CD1c-positive myeloid dendritic cell (primary cell): ENCODE data around the gene TMEM163.
"Not testable (repeated sequence)": the region's sequence is repeated elsewhere in the genome, so short reads cannot be mapped to it uniquely, and the experiment has no call there.

Experiments used
- DNase-seq: peaks from one replicate; pipeline ENCODE4 v3.0.0-alpha.2; 2016; ENCODE audit errors: extremely low spot score

The TMEM163 gene

DNA sequence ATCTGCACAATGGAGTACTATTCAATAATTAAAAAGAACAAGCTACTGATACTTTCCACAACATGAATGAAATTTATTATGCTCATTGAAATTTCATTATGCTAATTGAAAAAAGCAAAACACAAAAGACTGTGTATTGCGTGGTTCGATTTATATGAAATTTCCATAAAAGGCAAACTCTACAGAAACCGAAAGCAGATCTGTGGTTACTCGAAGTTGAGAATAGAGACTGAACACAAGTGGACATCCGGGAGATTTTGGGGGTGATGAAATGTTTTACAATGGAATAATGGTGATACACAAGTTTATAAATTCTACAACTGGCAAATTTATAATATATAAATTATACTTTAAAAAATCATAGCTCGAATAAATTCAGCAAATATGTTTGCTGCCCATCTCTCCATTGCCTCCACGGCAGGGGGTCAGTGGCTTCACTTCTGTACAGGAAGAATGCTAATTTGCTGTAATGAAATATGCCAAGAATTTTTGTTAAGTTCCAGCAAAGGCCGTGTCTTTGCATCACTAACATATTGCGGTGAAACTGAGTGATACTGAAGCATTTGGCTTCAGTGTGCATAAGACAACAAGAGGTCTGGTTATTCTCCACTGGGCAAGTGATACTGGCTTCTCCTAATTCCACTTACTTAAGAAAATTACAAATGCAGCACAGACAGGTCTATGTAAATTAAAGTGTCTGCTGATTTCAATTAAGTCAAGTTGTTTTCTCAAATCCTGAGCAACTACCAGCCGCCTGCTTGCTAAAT, 96.7 kb downstream of the TMEM163 start:
- DNase-seq = no peak

DNA sequence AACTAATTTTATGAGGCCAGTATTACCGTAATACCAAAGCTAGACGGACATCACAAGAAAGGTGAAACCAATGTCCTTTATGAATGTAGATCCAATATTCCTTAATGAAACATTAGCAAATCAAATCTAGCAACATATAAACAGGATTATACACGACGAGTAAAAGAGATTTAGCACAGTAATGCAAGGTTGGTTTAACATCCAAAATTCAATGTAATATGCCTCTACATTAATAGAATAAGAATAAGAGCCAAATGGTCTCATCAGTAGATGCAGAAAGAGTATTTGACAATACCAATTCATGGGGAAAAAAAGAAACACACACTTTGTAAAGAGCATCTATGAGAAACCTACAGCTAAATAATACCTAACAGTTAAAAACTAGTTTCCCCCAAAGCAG, 99.5 kb downstream of the TMEM163 start:
- DNase-seq = no peak

DNA sequence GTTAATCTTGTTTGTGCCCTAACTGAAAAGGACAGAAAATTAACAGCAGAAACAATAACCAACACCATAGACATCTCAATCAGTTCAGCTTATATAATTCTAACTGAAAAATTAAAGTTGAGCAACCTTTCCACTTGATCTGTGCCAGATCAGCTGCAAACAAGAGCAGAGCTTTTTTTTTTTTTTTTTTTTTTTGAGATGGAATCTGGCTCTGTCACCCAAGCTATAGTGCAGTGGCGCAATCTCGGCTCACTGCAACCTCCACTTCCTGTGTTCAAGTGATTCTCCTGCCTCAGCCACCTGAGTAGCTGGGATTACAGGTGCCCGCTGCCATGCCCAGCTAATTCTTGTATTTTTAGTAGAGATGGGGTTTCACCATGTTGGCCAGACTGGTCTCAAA, 103.3 kb downstream of the TMEM163 start:
- not testable (repeated sequence) for DNase-seq

DNA sequence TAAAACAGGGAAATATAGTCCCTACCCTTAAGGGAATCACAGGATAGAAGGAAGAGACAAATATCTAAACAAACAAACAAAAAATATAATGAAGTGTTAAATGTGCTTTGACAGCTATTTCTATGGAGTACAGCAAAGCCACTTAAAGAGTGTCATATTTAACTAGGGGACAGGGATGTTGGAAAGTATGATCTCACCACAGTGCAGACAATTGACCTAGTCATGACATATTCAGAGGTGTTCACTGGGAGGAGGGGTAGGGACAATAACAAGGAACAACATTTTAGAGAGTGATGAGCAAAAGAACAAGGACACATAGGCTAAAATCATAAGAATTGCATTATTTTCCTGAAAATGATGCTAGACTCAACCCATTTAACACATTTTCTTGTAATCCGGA, 107.5 kb downstream of the TMEM163 start:
- DNase-seq = no peak

DNA sequence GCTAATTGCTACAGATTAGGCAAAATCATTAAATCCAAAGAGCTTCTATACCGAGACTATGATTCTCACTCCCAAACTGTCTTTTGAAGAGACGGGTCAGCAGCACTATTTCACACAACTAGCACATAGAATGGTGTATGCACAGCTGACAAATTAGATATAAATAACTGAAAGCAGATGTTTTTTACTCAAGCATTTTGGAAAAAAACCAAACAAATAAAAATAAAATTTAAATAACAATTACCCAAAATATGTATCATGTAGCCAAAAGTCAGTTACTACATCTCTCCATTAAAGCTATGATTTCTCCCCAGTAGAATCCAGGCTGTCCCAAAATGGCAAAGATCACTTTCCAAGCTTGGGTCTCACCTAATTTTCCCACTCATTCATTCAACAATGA, 107.9 kb downstream of the TMEM163 start:
- DNase-seq = no peak

DNA sequence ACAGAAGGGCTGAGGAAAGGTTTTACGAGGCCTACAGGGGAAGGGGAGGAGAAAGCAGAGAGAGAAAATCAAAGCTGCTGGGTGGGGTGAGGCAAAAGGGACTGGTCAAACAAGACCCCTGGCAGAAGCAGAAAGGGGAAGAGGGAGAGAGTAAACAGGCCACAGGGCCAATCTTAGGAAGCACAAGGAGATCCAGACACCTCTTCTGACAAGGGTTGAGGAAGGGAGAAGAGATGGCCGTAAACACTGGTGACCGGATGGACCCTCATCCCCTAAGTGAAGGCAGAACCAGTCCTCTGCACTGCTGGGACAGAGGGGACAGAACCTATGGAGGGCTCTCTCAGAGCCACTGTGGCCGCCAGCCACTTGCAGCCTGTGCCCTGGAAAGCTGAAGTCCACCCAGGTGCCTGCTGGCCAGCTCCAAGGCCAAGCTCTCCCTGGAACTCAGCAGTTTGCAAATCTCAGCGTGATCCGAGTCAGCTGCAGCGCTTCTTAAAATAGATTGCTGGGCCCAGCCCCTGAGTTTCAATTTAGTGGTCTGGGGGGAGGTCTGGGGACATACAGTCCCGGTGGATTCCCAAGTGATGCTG, 108.8 kb downstream of the TMEM163 start:
- no peak for DNase-seq

DNA sequence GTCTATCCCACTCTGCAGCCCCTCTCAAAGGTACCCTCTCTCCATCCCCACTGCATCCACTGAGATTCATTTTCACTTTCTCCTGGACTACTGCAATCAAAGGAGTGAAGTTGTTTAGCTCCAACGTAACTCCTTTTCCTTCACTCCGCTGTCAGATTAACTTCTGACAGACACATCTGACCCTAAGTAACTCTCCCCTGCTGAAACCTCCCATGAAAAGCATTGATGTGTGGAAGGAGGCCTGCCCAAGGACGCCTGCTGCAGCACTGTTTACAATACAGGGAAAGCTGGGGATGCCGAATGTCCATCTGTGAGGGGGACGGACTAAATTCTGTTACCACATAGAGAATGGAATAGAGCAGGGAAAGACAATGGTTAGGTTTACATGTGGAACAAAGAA, 114.8 kb downstream of the TMEM163 start:
- DNase-seq = no peak

DNA sequence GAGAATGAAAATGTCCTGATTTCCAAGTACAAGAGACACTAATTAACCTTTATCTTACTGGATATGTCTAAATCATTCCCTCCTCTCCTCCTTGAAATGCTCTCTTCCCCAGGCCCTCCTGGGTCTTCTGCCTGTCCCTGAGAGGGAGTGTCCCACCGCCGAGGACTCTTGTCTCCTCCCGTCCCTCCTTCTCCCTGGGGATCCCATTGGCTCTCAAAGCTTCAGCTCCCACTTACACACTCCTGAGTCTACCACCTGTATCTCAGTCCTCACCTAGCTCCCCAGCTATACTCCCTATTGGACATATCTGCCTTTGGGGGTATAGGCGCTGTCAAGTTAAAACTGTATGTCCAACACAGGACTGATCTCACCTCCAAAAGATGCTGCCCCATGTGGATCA, 116.1 kb downstream of the TMEM163 start:
- DNase-seq = no peak

DNA sequence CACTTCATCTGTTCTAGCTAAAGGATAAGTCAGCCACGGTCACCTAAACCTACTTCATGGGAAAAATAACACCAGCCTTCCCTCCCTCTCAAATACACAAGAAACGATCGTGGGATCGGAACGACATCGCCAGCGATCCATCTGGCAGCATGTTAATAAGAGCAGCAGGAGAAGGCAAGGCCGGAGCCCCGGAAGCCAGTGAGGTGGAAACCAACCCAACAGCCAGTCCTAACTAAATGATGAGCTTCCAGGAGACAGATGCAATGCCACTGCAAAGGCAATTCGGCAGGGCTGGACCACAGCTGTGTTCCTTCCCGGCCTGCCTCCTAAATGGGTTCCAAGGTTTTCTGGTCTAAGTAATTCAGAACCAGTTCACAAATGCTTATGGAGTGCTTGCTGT, 117.5 kb downstream of the TMEM163 start:
- DNase-seq = no peak

DNA sequence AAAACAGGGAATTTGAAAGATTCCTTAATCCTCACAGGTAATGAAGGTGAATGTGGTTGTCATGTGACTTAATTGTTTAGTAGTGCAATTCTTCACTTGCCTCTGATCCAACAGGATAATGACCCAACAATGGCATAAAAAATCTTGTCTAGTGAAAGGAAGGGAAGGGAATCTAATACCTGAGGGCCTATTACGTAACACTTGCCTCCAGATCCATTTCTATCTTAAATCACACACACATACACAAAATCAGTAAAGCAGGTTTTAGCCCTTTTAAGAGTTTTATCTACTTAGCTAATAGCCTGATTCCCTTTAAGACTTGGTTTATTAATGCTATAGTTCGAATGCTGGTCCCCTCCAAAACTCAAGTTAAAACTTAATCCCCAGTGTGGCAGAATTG, 118.6 kb downstream of the TMEM163 start:
- no peak for DNase-seq

DNA sequence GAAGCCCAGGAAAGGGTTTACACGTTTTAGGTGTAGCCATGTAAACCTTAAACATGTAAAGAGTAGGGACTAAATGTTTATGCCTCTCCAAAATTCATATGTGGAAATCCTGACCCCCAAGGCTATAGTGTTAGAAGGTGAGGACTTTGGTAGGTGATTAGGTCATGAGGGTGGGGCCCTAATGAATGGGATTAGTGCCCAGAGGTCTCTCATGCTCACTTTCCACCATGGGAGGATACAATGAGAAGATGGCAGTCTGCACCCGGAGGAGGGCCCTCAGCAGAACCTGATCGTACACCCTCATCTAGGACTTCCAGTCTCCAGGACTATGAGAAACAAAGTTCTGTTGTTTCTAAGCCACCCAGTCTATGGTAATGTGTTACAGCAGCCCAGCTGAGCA, 119.6 kb downstream of the TMEM163 start:
- no peak for DNase-seq

DNA sequence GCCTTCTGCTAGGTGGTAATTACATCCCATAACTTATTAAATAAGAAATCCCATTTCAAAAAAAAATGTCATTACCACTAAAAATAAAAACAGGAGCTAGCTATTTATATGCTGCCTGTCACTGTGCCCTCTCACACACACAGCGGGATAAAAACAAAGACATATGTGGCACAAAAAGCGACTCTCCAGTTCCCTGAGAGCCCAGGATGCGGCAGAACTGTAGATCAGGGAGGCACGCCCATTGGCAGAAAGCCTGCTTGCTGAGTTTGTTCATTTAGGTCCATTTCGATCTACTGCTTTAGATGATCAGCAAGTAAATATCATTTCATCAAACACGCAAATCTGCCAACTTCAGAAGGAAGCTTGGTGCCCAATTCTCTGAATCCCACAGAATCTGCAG, 124.4 kb downstream of the TMEM163 start:
- no peak for DNase-seq

DNA sequence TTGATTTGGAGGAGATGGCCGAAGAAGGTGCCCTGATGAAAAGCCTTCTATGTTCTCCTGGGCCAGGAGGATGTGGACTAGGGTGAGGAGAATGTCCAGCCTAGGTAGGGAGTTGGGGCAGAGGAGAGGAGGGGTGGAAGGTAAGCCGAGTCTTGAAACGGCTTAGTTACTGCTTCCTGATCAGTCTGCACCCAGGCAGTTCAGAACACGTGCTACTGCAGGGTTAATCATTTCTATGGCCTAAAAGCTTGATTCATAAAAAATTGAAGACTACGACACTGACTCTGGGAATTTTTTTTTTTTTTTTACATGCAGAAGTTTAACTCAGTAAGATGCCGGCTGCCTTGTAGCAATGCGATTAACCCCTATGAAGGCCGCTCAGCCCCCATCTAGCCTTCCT, 125.3 kb downstream of the TMEM163 start:
- DNase-seq = no peak

DNA sequence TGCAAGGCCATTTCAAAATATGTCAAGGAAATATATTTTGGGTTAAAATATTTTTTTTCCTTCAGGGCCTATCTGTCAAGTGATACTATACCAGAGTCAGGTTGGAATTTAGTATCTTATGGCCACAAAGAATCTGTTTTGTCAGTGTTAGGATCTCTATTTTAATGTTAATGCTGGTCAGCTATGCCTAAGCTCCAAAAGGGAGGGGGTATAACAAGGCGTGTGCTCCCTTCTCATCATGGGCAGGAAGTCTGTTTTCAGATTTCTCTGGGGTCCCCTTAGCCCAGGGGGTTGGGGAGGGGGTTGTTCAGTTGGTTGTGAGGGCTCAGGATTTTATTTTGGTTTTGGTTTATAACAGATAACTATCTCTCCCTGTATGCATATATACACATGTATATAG, 126.4 kb downstream of the TMEM163 start:
- DNase-seq = no peak

DNA sequence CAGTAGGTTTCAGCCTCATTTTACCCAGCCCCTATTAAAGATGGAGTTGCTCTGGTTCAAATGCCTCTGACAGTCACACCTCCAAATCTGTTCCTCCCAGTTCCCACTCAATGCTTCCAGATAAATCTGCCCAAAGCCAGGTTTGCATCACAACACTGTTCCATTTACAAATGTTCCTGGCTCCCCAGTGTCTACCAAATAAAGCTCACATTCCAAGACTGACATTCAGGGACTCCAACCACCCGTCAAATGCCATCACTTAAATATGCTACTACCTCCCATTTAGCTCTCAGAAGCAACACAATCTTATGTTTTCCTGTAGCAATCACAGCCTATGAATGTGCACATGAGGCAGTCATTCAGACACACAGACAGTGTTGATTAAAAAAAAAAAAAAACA, 127.3 kb downstream of the TMEM163 start:
- no peak for DNase-seq

DNA sequence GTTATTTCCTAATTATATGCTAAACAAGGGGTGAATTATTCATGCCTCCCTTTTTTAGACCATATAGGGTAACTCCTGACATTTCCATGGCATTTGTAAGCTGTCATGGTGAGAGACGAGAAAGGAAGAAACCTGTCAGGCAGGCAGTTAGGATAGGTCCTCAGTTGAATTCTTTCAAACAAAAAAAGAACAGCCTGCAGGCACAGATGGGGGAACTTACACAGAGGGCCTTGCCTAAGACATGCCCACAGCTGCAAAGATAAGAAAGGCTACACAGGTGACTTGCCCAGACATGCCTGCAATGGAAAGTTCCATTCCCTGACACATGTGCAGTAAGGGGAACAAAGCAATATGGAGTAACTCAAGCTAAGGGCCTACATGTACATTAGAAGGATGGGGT, 128.1 kb downstream of the TMEM163 start:
- no peak for DNase-seq

DNA sequence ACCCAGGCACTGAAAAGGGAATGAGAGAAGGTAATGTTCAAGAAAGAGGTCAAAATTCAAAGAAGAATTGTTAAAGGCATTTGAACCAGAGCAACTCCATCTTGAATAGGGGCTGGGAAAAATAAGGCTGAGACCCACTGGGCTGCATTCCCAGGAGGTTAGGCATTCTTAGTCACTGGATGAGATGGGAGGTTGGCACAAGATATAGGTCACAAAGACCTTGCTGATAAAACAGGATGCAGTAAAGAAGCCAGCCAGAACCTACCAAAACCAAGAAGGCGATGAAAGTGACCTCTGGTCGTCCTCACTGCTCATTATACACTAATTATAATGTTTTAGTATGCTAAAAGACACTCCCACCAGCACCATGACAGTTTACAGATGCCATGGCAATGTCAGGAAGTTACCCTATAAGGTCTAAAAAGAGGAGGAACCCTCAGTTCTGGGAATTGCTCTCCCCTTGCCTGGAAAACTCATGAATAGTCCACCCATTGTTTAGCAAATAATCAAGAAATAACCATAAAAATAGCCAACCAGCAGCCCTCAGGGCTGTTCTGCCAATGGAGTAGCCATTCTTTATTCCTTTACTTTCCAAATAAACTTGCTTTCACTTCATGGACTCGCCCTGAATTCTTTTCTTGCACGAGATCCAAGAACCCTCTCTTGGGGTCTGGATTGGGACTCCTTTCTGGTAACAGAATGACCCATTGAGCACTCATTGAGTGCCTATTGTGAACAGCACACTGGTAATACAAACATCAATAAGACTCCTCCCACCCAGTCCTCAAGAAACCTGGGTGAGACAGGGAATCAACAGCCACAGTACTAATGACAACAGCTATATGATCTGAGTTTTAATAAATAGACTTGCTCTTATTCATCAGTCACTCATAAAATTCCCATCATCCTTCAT, 129.4 kb downstream of the TMEM163 start:
- not testable (repeated sequence) for DNase-seq

DNA sequence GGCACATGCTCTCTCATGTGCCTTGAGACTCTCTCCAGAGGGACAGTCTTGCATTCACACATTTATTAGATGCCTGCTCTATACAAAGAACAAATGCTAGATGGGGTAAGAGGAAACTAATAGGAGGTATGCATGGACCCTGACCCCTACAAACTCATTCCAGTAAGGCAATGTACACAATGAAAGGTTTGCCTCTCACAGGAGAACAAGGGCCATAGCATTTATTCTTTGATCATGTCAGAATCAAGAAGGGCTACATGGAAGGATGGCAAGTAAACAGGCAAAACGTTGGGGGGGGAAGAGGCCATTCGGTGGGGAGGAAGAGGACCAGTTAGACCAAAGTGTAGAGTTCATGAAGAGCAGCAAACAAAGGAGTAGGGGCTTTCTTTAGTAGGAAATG, 130.2 kb downstream of the TMEM163 start:
- no peak for DNase-seq

DNA sequence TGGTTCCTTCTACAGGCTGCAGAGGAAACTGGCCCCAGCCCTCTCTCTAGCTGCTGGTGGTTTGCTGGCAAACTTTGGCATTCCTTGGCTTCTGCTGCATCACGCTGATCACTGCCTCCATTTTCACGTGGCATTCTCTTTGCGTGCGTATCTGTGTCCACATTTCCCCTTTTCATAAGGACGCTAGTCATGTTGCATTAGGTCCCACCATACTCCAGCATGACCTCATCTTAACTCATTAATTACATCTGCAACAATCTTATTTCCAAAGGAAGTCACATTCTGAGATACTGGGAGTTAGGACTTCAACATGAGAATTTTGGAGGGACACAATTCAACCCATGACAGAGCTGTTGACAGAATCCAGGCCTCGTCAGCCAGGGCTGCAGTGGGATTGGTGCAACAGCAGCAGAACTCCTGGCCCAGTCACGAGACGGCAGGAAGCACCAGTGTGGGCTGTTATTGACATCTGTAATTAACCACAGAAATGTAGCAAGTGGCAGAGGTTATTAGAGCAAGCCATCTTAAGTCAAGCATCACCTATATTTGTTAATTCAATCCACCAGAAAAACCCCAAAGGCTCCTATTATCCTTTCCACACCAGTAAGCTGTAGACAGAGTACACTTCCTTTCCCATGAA, 132.4 kb downstream of the TMEM163 start:
- peak; percentile 71 for DNase-seq

DNA sequence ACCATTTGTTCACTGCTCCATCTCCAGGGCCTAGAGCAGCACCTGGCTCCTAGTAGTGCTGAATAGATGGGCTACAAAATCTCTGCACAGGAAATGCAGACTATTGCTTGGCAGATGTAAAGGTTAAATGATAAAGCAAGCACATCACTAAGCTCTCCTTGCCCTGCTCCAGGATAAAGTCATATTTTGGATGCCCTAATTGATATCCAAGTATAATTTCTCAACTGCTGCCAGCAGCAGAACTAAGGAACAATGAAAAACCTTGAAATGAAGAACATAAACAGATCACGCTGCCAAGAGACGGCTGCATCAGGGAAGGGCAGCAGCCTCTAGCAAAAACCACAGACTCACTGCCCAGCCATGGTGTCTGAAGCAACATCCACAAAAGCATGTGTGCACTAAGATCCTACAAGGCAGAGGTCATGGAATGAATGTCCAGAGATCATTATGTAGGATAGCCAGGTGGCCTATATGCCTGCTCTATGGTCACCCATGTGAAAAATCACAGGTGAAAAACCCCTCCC, 134.7 kb downstream of the TMEM163 start:
- no peak for DNase-seq

DNA sequence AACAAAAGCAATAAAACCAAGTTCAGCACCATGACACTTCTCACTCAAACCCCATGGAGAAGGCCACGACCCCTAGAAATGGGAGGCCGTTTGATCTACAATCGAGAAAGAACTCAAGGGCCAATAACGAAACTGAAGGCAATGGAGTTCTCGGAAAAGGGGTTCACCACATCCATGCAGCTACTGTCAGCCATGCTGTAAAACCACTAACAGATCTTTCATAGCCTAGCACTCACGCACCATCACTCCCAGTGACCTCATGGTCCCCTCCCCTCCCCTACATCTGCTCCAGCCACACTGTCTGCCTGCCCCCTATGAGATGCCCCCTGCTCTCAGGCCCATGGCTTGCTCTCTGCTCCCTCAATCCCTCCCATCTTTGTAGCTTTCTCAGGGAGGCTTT, 135.3 kb downstream of the TMEM163 start:
- no peak for DNase-seq

DNA sequence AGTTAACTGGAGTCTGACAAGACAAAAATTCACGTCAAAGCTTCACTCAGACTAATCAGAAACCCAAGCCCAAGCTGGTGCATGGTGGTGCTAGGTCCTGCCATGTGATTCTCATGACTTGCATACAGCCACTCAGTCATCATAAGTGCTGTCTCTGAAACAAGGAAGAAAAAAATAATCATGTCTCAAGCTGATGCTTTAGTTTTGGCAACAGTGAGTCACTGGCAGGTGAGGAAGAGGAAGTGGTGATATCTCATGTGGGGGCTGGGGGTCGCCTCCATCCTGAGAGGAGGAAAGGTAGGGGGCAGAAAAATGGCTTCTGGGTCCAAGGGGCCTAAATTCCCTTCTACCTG, 136.3 kb downstream of the TMEM163 start:
- no peak for DNase-seq
